Gastroesophageal sphincter (tissue), 3 donors: ENCODE results near the gene TMEM50A.
"Not testable (repeated sequence)": the region's sequence is repeated elsewhere in the genome, so short reads cannot be mapped to it uniquely, and the experiment has no call there.

ENCODE experiments used
- EP300 ChIP-seq: sonication (generic); formaldehyde crosslinking; IDR thresholded peaks from one replicate; pipeline ENCODE4 v1.6.1; 2017; ENCODE audit warnings: antibody characterized with exemption, mild to moderate bottlenecking
- POLR2A ChIP-seq, 2 donors: fragments of 450-650 bp; IDR thresholded peaks; one replicate each; pipeline ENCODE4 v1.6.1; 2017; ENCODE audit warnings: antibody characterized with exemption in 2 of 2, mild to moderate bottlenecking in 2 of 2, moderate library complexity in 1 of 2
- POLR2AphosphoS5 ChIP-seq: sonication (generic); formaldehyde crosslinking; IDR thresholded peaks from one replicate; pipeline ENCODE4 v1.6.1; 2017; ENCODE audit warnings: antibody characterized with exemption
- TF ChIP-seq, protein P1 (sequence below), 4 experiments: fragments of 200-600 bp in 2 of 4; fragments of 450-650 bp in 2 of 4; sonication (generic) in 1 of 4; IDR thresholded peaks; one replicate each; pipeline ENCODE4 v1.5.1; 2017 to 2019; ENCODE audit warnings: antibody characterized with exemption in 4 of 4, mild to moderate bottlenecking in 2 of 4, moderate library complexity in 2 of 4

DNA sequence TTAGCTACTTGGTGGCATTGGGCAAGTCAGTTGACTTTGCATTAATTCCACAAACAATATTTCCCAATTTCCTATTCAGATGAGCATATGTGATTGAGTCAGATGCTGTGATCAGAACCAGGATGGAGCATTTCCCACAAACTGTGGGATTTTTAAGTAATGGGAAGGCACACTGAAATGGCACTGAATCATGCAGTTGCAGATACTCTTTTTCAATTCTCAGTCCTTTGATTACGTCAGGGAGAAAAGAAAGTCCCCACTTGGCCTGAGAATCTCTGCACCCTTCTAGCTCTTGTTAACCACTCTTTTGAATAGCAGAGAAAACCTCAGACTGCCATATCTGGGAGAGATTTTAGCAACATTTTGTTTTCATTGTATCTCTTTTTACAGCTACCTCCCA lies 29.0 kb upstream of the TMEM50A start:
- TF ChIP-seq POLR2A (IDR thresholded peaks at IDR 0.05); EP300; POLR2AphosphoS5: not testable (repeated sequence)
- TF ChIP-seq, protein P1, sequence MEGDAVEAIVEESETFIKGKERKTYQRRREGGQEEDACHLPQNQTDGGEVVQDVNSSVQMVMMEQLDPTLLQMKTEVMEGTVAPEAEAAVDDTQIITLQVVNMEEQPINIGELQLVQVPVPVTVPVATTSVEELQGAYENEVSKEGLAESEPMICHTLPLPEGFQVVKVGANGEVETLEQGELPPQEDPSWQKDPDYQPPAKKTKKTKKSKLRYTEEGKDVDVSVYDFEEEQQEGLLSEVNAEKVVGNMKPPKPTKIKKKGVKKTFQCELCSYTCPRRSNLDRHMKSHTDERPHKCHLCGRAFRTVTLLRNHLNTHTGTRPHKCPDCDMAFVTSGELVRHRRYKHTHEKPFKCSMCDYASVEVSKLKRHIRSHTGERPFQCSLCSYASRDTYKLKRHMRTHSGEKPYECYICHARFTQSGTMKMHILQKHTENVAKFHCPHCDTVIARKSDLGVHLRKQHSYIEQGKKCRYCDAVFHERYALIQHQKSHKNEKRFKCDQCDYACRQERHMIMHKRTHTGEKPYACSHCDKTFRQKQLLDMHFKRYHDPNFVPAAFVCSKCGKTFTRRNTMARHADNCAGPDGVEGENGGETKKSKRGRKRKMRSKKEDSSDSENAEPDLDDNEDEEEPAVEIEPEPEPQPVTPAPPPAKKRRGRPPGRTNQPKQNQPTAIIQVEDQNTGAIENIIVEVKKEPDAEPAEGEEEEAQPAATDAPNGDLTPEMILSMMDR (IDR thresholded peaks at IDR 0.05), result not testable (repeated sequence)
